Spleen (tissue), 7 donors: ENCODE measurements around the gene SNCAIP.

ENCODE experiments used
- CTCF ChIP-seq, 11 experiments: fragments of 200-600 bp in 7 of 11; fragments of 450-650 bp in 4 of 11; sonication (generic) in 4 of 11; IDR thresholded peaks in 8 of 11; conservative IDR thresholded peaks in 3 of 11; 1 replicate in 7 of 11; 2 replicates in 4 of 11; pipeline versions ENCODE4 v1.4.0 to v1.8.0; 2016 to 2021; ENCODE audit warnings: antibody characterized with exemption in 11 of 11, inconsistent platforms in 4 of 11, mild to moderate bottlenecking in 1 of 11
- POLR2A ChIP-seq, 3 donors: fragments of 450-650 bp; IDR thresholded peaks; one replicate each; pipeline ENCODE4 v1.5.1; 2017; ENCODE audit warnings: antibody characterized with exemption in 3 of 3, mild to moderate bottlenecking in 1 of 3
- donor health status: DM: no; HTN: no; CAD: no; lungs with moderate emphysema.
- donor health status: DM: no; HTN: no; CAD: no.
- donor health status: DM: no; HTN: no; CAD: no.

- TF ChIP-seq POLR2A (IDR thresholded peaks at IDR 0.05) (no peak), CTCF (IDR thresholded peaks at IDR 0.05 in 8 of 11, conservative IDR thresholded peaks at IDR 0.05 in 3 of 11) (no peak)
These were observed 9.9 kb downstream of the SNCAIP start for GRCh38 chr5:122321921-122322320.
